ENCODE results near the gene THOC6.
"Not testable (repeated sequence)": the region's sequence is repeated elsewhere in the genome, so short reads cannot be mapped to it uniquely, and the experiment has no call there.

The THOC6 gene

DNA sequence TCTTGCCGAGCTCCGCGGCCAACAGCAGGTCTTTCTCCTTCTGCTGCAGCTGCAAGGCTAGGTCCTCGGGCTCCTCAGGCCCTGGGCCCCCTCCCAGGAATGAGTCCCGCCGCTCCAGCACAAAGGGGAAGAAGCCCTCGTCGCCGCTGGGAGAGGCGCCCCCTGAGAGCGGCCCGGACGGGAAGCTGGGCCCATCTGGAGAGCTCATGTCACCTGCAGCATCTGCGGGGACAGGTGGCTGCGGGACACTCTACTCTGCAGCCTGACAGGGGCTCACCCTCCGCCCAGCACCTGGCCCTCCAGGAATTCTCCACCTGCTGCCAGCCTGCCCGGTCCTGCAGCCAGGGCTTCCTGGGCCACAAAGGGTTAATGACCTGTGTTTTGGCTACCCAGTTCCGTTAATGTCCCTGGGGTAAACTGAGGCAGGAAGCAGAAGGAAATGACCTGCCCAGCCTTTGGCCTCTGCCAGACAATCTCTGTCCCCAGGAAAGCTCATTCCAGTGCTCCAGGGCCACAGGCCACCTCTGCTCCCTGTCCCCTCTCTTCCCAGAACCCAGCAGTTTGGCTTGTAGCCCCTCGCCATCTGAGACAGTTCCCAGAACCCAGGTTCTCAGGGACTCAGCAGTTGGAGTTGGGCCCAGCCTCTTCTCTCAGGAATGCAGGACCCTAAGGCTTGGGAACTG, 11.6 kb downstream of the THOC6 start:
- no peak for DNase-seq

GRCh38 chr16:3035972-3036725, 12.3 kb downstream of the THOC6 start:
- no peak for DNase-seq

- no peak for DNase-seq
These were observed 13.0 kb downstream of the THOC6 start, which contains the start of gene BICDL2 for GRCh38 chr16:3036726-3037315. BICDL2 (minus strand) TSS chr16:3036944; CDS start chr16:3035496, 1,448 bp downstream.

- DNase-seq = no peak
These were observed 14.4 kb downstream of the THOC6 start for GRCh38 chr16:3038256-3038655.

DNA sequence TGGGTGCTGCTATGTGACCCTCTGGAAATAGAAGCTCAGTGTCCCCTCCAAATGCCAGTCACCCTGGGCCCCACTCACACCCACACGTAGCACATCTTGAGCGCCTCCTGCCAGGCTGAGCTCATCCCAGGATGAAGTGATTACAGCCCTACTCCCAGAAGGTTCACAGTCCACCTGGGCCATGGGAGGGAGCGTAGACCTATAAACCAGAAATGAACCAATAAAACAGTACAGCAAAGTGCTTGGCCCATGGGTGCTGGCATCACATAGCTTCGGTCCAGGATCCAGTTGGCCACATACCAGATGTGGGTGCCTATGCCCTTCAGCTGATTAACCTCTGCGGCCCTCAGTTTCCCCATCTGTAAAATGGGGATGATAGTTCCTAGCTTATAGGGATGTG, 15.1 kb downstream of the THOC6 start:
- no peak for DNase-seq

DNA sequence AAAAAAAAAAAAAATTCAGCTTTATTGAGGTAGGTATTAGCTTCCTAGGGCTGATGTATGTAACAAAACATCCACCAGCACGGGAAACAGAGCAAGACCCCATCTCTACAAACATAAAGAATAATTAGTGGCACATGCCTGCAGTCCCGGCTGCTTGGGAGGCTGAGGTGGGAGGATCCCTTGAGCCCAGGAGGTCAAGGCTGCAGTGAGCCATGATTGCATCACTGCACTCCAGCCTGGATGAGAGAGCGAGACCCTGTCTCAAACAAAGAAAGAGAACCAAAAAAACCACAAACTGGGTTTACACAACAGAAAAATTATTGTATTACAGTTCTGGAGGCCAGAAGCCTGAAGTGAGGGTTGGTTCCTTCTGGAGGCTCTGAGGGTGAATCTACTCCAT, 18.5 kb downstream of the THOC6 start:
- DNase-seq = no peak

- DNase-seq = no peak
These were observed 20.9 kb downstream of the THOC6 start for GRCh38 chr16:3044708-3045107.

DNA sequence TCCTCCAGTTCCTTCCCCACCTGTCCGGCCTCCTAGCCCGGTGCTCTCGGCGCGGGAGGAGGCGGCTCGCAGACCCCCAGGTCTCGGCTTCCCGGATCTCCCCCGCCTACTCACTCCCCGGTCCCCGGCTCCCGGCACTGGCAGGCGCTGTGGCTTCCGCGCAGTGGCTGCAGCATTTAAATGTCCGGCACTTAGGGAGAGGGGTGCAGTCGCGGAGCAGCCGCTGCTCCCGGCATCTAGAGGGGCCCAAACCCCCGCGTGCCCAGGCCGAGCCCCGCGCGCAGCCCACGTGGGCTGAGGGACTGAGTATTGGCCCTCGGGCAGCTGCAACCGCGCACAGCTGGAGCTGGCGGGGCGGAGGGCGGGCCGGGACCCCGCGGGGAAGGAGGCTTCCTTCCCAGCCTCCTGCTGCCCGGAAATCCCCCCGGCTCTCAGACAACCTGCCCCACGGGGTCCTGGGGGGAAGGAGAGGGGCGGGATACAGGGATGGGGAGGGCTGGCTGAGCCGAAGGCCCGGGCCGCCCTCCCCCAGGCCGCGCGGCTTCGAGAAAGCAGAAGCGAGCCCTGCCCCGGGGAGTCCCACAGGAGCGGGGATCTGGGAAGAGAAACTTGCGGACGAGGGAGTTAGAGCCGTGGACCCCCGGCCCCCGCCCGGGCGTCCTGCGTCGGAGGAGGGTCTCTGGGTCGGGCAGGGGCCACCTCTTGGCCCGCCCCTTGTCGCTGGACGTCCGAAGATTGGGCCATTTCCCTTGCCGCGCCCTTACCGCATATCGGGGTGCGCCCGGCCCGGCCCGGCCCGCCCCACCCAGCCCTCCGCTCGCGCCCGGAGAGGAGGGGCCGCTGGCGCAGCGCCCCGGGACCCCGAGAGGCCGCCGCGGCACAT, 22.2 kb downstream of the THOC6 start, which contains the start of gene MMP25:
TSS of gene MMP25 (plus strand) at position 804 of the 883 bp plus-strand sequence. CDS start 357 bp downstream, outside the sequence.
- DNase-seq = no peak

DNA sequence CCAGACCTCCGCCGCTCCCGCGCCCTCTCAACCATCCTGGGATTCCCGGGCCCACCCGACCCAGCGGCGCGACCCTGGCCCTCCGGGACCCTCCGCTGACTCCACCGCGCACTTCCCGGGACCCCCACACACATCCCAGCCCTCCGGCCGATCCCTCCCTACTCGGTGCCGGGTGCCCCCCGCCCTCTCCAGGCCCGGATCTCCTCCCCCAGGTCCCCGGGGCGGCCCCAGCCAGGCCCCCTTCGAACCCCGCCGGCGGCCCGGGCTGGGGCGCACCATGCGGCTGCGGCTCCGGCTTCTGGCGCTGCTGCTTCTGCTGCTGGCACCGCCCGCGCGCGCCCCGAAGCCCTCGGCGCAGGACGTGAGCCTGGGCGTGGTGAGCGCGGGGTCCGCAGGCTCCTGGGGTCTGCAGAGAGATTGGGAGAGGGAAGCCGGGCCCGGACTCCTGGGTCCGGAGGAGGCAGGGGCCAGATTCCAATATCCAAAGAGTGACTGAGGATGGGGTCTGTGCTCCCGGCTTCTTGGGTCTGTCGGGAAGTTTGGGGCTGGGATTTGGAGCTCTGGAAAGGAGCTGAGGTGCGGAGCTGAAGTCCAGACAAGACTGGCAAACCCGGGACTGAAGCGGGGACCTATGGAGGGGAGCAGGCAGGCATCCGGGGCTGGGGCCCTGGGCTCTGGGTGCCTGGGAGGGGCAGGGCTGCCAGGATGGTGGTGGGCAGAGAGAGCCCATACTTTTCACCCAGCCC, 23.0 kb downstream of the THOC6 start:
- no peak for DNase-seq

DNA sequence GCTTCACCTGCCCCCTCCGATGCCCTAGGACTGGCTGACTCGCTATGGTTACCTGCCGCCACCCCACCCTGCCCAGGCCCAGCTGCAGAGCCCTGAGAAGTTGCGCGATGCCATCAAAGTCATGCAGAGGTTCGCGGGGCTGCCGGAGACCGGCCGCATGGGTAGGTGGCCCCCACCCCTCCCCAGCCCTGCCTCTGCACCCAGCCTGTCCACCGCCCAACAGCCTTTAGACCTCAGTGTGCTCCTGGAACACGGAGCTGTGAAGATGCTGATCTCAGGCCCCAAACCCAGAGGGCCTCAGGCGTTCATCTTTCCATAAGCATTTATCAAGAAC, 23.5 kb downstream of the THOC6 start:
- DNase-seq = no peak

GRCh38 chr16:3049921-3050481, 26.2 kb downstream of the THOC6 start:
- no peak for DNase-seq

GRCh38 chr16:3050487-3050886, 26.7 kb downstream of the THOC6 start:
- DNase-seq = no peak

GRCh38 chr16:3051009-3051408, 27.2 kb downstream of the THOC6 start:
- no peak for DNase-seq

- DNase-seq = no peak
These were observed 27.7 kb downstream of the THOC6 start for GRCh38 chr16:3051494-3051893.

DNA sequence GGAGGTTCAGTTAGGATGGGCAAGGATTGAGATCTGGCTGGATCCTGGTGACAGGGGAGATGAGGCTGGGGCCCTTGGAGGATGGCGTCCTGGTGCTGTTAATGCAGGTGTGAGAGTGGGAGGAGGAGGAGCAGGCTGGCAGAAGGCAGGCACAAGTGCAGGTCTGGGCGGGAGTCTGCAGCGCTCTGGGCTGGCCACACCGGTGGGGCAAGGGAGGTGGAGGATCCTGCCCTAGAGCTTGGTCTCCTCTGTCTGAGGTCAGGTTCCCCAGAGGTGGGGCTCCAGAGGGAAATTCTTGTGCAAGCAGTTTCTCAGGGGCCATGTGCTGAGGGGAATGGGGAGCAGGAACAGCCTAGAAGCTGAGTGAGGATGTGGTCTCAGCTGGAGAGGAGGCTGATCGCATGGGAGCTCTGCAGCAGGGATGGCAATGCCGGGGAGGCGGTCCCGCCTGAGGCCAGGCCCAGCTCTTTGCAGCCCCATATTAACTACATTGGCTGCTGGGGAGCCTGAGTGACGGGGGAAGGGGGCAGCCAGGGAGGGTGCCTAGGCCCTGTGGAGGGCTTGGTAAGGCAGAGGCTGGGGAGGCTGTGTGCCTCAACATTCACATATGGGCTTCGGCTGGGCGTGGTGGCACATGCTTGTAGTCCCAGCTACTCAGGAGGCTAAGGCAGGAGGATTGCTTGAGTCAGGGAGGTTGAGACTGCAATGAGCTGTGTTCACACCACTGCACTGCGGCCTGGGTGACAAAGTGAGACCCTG, 28.9 kb downstream of the THOC6 start:
- not testable (repeated sequence) for DNase-seq

DNA sequence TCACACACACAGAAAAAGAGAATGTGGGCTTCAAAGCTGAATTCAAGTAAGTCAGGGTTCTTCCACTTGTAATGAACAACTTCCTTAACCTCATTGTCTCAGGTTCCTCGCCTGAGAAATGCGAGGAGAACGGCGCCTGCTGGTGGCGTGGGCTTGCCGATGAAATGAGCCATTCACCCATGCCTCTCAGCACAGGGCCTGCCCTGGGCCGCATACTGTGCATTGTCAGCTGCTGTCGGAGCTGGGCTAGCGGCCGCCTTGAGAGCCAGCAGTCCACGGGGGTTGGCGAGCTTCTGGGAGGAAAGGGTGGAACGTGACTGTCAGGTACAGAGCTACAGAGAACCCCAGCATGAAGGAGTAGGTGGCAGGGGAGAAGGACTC, 29.5 kb downstream of the THOC6 start:
- not testable (repeated sequence) for DNase-seq

DNA sequence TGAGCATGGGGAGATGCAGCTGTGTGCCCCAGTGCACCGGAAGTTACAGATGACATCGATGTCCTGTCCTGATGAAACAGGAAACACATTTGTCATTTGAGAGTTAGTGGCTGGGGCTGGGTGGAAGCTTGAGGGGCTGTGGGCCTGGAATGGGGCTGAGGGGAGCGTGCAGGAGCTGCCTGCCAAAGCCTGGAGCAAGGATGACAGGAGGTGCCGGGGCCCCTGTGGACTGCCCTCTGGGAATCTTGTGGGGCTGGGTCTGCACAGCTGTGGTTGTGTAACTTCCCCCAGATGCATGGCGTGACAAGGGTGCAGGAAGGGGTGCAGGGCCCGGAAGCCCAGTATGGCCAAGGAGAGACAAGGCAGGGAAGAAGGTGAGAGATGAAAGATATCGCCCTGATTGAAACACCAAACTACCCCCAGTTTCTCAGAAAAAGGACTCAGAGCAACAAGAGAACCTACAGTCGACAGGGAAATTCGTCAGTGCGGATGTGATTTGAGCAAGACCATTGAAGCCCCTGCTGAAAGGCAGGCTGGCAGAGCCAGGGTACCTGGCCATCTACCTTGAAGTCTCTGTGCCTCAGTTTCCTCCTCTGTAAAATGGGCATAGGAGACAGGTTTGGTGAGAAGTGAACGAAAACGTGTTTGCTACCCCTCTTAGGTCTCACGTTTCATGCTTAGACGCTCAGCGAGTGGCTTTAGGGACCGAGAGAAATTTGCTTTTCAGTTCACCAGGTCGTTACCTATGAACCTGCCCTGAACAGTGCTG, 31.3 kb downstream of the THOC6 start:
- DNase-seq = no peak

DNA sequence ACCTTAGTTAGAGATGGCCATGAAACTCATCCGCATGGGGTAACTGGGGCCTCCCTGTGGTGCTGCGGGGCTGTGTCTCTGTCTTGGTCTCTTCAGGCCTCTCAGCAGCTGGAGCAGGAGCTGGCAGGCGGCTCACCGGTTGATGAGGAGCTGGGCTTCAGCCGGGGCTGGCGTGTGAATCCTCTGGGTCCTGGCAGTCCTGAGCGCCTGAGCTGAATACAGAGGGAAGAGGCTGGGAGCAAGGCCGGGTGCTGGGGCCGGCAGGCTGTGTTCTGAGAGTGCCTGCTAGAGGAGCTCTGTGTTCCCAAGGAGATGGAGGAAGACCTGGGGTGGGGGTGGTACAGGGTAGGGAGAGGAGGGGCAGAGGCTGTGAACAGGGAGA, 31.9 kb downstream of the THOC6 start:
- DNase-seq = not testable (repeated sequence)

DNA sequence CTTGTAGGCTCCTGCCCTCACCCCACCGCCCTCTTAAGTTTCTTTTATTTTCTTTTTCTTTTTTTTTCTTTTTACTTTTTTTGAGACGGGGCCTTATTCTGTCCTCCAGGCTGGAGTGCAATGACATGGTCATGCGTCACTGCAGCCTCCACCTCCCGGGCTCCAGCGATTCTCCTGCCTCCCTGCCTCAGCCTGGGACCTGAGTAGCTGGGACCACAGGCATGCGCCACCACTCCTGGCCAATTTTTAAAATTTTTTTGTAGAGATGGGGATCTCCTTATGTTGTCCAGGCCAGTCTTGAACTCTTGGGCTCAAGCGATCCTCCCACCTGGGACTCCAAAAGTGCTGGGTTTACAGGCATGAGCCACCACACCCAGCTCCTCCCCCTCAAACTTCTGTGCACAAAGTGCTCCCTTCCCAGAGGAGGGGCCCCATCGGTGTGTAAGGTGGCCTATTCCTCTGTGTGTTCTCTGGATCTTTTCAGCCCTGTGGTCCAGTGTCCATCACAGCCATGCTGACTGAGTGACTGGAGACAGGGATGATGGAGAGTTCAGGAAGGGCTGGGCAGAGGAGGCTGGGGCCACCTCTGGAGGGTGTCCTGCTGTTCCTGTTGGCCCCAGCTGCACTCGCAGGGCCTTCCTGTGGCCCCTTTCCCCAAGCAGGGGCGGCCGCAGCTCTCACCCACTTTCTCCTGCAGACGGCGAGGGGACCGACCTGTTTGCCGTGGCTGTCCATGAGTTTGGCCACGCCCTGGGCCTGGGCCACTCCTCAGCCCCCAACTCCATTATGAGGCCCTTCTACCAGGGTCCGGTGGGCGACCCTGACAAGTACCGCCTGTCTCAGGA, 32.7 kb downstream of the THOC6 start:
- DNase-seq = no peak

Data from CD4-positive, alpha-beta T cell treated with Interleukin-10 for 1 hour (primary cell).